HG03442 (cell line): ENCODE measurements around the gene NIPAL4.

Experiments used
- ATAC-seq: cut with Tn5 transposase; IDR thresholded peaks from one replicate; pipeline ENCODE4 v1.9.1; 2021; ENCODE audit warnings: mild to moderate bottlenecking, moderate library complexity; ENCODE audit not compliant: unreplicated experiment

The NIPAL4 gene

DNA sequence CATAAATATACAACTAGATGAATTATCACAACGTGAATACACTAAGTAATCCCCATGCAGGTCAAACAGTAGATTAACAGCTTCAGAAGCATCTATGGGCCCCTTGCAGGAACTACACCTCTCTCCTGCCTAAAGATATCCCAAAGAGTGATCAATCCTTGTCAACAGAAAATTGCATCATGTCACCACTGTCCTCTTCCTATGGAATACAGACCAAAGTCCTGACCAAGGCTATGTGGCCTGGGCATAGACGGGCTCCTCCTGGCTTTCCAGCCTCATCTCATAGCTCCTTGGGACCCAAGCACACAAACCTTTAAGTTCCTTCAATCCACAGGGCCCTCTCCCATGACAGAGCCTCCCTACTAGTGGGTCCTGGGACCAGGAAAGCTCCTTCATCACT is 25.3 kb downstream of the NIPAL4 start:
- ATAC-seq = no peak

DNA sequence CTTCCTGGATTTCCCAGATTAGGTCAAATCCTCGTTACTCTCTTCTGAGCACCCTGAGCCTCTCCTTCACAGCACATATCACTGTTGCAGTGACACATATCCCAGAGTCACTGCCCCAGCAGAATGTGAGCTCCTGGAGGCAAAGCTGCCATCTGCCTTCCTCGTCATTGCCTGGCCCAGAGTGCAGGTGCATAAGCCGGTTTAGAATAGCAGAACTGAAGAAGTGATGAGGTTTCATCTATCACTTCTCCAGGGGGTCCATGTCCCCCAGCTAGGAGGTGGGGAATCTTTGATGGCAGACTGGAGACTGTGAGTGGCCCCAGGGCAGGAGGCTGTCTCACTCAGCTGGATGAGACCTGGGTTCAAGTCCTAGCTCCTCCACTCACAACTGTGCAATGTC is 25.8 kb downstream of the NIPAL4 start:
- ATAC-seq = peak; percentile 27

DNA sequence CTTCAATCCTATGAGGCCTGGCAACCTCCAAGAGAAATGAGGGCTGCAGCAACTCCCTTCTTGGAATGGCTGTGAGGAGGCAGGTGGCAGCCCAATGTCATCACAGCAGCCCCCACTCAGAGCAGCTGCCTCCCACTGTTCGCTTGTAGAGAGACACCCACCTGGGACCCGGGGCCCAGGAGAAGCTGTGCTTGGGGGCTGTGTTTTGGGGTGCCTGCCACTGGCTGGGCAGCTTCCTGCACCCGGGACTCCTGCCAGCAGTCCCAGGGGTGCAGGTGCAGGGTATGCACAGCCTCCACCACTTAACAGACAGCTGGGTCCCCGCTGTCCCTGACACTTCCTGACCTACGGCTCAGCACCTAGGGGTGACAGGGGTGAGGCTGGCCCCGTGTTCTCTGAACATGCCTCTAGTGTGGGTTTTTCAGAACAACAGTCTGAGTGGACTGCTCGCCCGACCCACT is 26.2 kb downstream of the NIPAL4 start:
- peak; percentile 41 for ATAC-seq

DNA sequence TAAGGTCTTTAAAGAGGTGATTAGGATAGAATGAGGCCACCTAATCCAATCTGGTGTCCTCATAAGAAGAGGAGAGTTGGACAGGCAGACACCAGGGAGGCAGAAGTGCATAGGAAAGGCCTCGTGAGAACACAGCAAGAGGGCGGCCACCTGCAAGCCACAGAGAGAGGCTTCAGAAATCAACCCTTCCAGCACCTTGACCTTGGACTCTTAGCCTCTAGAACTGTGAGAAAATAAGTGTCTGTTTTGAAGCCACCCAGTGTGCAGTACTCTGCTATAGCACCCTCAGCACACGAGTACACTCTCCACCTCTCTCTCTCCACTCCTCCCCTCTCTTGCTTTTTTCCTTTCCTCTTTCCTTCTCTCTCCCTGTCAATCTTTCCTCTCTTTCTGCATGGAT is 26.8 kb downstream of the NIPAL4 start:
- peak; percentile 35 for ATAC-seq

DNA sequence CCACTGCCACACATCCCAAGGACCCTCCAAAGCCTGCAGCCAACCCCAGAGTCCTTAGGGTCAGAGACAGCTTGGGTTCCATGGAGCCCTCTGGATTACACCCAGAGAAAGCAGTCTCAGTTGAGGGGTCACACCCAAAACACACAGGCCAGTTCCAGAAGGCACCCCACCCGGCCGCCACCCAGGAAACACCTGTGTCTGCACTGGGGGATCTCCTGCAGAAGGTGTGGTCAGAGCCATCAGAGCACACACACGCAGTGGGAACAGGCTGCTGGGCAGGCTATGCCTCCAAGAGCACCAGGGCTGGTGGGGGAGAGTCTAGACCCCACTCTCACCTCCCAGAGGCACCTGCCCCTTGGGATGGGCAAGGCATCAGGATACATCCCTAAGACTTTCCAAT is 27.3 kb downstream of the NIPAL4 start:
- no peak for ATAC-seq

DNA sequence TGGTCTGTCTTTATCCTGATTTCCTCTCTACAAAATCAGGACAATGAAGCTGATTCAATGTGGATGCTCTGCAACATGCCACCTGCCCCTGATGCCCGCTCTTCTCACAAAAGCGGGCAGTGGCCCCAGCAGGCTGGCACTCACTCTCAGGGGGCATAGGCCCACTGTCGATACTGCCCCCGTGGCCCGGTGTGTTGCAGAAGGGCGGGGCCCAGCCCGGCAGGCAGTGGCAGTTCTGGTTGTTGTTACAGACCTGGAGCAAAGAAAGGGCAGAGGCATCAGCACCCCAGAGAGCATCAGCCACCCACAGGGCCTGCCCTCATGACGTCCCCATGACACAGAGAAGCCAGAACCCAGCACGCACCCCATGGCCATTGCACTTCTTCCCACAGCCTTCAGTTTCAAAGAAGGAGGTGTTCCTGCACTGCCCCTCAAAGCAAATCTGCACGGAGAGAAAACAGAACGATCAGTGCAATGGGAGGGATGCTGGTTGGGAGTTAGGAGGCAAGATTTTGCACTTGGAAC is 31.5 kb downstream of the NIPAL4 start:
- ATAC-seq = no peak

DNA sequence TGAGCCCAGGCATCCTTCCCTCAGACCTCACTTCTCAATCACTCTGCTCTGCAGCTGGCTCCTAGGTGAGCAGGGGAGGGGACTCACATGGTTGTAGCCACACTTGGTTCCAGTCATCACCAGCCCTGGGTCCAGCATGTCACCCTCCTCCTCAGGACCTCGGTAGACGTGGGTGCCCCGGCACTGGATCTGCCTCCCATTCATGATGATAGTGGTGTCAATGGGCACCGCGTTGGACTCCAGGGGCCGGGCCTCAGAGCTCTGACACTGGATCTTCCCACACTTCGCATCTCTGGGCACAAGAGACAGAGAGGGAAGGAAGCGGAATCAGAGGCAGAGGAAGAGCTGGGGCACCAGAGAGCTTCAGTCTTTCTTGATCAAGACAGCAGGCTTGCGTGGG is 32.9 kb downstream of the NIPAL4 start:
- no peak for ATAC-seq

DNA sequence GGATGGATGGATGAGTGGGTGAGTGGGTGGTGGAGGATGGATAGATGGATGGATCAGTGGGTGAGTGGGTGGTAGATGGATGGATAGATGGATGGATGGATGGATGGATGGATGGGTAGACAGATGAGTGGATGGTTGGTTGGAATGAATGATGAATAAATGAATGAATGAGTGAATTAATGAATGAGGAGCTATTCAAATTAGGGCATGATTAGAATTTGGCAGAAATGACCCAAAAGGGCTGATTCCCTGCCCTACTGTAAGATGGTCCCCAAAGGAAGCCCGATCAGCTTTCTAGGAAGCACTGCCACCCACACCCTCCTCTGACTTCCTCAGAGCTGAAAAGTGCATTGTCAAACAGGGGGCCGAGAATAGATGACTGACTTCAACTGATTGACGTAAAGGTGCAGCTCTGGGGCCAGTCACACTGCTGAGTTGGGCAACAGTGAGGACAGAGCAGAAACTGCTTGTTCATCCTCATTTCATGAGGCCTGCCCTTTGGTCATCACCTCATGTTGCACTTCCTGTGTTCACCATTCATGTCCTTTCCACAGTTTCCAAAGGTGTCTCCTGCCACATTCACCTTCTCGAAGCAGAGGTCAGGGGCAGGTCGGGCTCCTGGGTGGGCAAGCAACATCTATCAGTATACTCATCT is 34.3 kb downstream of the NIPAL4 start:
- no peak for ATAC-seq

DNA sequence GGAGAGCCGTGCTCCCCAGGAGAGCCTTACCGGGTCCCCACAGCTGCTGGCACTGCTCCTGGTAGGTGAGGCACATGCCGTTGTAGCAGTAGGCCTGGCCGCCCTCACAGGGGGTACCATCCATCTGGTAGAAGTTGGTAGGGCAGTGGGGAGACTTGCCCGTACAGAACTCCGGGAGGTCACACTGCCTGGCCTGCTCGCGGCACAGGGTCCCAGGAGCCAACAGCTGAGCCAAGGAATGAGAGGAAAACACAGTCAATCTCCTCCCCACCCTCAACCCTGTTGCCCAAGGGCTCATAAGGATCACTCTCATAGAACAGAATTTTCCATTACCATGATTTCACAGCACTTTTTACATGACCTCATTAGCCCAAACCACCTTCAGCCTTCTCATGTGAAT is 36.9 kb downstream of the NIPAL4 start:
- ATAC-seq = no peak

DNA sequence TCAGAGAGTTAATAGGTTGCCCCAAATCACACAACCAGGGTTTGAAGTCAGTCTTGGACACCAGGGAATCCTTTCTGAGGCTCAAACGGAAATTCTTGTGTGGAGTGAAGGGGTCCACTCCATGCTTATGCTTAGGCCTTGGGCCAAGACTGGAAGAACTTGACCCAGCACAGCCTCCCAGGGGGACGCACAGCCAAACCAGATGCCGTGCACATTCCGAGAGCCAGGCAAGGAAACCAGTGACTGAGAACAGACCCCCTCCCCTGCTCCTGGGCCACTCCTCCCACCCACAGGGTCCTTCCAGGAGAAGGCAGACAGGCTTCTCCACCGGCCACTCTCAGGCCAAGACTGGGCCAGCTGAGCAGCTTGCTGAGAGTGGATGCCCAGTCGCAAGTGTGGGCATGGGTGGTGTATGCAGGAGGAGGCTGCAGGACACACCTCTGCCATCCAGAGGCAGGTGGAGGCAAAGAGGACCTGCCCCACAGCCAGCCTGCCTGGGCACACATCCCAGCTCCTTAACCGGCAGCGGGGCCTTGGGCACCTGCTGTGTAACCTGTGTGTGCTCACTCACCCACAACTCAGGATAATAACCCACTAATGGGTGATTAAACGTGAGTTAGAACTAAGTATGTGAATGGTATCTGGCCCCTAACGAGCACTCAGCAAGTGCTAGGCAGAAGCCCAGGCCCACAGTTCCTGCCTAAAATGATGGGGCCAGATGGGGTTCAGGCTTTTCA is 38.0 kb downstream of the NIPAL4 start:
- no peak for ATAC-seq

DNA sequence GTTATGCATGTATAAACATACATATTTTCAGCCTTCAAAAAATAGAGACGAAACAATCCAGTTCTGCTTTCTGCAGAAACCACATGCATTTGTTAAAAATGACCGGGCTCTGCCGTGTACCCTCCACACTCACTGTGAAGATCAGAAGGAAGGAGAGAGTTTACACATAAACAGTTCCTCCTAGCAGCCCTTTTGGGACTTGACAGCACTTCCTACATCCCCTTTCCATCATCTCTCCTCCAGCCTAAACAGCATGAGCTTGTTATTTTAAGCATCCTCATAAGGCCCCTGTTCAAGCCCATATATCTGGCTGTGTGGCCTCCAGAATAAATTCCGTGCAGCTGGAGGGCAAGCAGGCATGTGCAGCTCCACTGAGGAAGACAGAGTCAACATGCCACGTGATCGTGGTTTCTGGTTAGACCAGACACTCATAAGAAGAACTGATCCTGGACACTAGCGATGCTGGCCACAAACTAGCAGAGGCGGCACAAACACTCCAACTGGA is 42.2 kb downstream of the NIPAL4 start:
- ATAC-seq = peak; percentile 73

DNA sequence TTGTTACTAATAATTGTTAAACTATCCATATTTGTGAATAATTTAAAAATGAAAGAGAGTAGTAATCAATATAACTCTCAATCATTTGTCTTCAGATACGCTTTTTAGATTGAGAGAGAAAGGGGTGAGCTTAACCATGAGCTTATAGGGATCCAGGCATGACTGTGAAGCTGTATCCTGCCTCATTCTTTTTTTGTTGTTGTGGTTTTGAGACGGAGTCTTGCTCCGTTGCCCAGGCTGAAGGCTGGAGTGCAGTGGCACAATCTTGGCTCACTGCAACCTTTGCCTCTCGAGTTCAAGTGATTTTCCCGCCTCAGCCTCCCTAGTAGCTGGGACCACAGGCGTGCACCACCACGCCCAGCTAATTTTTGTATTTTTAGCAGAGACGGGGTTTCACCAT is 44.0 kb downstream of the NIPAL4 start:
- ATAC-seq = no peak

DNA sequence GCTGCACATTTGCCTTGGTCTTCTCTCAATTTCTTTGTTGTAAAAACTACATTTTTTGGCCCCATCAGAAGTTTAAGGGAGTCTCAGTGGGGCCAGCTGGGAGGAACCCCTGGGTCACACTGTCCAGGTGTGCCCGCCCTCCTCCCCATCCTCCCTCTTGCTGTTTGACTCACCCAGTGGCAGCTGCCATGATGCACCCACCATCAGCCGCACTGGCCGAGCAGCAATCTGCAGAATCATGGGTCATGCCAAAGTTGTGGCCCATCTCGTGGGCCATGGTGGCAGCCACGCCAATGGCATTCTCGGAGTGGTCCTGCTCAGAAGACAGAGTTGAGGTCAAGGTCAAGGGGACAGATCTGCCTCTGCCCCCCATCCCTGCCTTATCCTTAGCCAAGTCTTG is 45.5 kb downstream of the NIPAL4 start:
- no peak for ATAC-seq

DNA sequence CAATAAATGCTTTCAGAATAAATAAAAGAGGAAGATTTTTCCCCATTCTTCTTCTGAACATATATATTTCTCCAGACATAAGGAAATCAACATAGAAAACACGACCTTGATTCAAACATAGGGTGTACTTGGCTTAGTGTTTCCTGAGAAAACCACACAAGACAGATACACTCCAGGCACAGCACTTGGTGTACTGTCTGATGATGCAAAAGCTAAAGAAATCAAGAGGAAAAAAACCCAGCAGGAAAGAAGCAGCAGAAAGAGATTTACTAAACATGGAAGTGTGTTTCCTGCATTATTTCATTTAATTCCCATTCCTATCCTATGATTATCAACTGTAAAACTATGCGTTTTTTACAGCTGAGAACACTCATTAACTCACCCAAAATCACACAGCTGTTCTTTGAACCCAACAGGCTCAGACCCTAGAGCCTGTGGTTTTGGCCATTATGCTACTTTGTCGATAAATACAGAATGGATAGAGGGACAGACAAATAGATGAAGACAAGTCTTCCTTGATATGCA is 46.1 kb downstream of the NIPAL4 start:
- no peak for ATAC-seq

DNA sequence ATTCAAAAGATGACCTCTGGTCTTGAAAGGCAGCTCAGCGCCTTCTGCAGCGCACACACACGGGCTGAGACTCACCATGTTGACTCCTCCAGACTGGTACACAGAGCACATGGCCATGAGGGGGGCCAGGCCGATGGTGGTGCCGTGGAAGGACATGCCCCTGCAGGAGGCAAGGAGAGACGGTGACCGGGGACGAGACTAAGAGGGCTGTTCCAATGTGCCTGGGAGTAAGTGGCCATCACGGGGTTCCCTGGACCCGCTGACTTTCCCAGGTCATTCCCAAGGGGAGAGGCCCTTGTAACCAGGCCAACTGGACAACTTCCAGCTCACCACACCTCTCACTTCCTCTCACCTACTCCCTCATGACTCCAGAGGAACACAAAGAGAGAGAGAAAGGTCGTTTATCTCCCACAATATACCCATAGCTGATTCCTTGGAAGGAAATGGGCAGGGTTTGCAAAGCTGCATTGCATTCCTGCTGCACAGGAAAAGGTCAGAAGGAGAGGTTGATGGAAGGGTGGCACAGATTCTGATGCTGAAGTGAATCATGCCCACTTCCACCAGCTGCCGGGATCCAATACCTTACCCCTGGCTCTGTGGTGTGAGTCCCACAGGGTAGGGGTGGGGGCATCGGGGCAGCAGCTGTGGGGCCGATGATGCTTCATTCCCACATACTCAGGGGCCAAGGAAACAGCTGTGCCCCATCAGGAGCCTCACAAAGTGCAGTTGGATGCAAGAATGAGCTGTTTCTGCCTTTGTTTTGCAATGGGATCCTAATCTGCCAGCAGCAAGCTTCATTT is 47.2 kb downstream of the NIPAL4 start:
- ATAC-seq = no peak

DNA sequence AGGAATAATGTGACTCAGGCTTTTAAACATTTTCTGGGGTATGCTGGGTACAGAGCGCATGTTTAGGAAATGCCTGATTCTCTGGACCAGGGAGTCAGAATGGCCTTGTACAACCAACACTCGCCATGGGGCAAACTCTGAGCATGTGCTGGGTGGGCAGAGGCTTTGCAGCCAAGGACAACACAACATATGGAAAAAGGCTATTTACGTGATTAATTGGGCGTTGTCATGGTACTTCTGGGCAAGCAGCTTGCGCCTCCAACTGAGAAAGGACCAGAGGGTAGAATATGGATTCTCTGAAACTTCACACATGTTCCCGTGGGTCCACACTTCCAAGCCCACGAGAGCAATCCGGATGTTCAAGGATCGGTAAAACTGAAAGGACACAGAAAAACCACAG is 49.1 kb downstream of the NIPAL4 start:
- no peak for ATAC-seq

DNA sequence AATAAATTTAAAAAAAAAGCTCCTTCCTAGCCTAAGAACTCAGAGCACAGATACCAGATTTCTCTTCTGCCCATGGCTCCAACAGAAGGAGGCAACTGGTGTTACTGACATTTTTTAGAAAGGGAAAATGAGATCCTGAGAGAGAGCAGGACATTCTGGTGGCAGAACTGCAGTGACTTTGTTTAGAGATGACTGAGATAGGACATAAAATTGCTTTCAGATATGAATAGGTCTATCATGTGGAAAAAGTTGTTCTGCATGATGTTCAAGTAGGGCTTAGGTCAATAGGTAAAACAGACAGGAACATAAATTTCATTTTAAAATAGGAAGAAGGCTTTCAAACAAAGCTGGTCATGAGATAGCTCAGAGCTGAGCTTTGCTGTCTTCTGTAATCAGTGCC is 49.6 kb downstream of the NIPAL4 start:
- peak; percentile 65 for ATAC-seq

DNA sequence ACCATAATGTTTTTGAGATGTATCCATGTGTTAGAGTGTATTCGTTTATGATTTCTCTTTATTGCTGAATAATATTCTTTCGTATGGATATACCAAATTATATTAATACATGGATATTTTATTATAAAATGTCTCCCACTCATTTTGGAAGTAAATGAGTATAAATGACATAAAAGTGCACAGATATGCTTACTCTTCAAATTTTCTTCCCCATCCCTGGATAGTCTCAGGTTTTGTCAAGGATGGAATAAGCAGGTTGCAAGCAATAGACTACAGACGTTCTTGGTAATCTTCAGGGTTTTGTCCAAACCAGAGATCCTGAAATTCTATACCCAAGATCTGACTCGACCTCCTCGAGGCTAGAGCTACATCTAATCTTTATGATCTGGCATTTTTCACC is 50.7 kb downstream of the NIPAL4 start:
- no peak for ATAC-seq

DNA sequence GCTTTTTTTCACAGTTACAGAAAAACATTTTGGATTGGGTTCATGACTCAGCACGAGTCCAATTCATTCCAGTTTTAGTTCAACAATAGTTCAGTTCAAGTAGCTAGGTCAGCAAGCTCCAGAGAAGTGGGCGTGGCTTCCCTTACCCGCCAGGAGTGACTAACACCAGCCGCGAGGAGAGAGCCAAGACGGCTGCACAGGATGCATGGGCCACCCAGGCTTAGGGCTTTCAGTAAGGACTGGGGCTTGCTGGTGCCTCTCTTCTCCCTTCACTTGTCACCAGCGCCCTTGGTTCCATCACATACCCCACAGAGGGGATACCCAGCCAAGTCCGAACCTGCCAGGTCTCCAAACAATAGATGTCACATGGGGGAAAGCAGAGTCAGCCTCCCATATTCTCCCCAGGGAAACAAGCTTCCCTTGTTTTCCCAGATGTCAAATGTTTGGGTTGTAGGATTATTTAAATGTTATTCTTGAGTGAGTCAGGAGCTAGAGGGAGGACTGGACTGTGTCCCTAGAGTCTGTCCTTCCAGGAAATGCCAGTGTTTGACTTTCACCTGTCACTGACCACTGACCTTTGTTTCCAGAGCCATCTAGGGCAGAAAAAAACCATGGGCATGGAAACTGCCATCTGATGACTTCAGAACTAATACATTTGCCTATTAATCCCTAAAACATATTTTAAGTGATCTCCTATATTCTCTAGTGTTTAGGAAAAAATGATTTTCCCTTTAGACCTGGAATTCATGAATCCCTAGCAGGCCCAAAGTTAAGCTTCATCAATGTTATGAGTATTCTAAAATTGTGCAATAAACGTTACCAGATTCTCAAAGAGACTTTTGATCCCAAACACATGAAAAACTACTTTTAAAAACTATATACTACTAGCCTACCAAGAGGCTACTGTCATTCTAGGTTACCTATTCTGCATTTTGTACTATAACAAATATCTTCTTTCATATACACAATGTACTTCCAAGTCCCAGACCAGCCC is 51.9 kb downstream of the NIPAL4 start:
- no peak for ATAC-seq

DNA sequence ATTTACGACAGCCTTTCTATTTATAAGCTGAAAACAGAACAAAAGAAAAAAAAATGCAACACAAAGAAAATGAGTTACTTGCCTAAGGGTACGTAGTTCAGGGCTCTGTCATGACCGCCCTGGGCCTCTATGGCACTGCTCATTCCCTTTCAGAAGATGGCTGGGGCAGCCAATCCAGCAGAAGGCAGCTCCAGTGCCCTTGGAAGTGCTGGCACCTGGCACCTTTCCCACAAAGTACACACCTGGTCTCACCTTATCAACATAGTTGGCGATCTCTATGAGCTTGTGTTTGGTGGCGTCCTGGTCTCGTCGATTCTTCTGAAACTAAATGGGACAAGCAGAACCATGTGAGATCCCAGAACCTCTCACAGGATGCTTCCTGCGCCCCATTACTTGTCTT is 53.2 kb downstream of the NIPAL4 start:
- no peak for ATAC-seq
